Stomach (tissue), 9 donors: ENCODE results near the gene ULBP2. TPM values are rescaled to one million over a fixed set of nuclear protein-coding genes. Genes with fewer than 3 reads are reported as not detected.
"Not testable (repeated sequence)": the region's sequence is repeated elsewhere in the genome, so short reads cannot be mapped to it uniquely, and the experiment has no call there.

ENCODE experiments used
- DNase-seq, 2 donors: peaks; one replicate each; pipeline versions ENCODE4 v3.0.0 to v3.0.0-alpha.2; 2013 to 2019
- H3K27ac ChIP-seq, 5 donors: fragments of 200-600 bp in 4 of 5; sonication (generic) in 4 of 5; one replicate each; pipeline ENCODE4 v1.5.1; 2013 to 2019; ENCODE audit warnings: mild to moderate bottlenecking in 1 of 5, moderate library complexity in 1 of 5
- H3K27me3 ChIP-seq, 3 donors: fragments of 200-600 bp; sonication (generic); one replicate each; pipeline ENCODE4 v1.5.1; 2017 to 2019; ENCODE audit warnings: mixed run types in 1 of 3
- H3K36me3 ChIP-seq, 4 donors: fragments of 200-600 bp; sonication (generic); 1 replicate in 3 of 4; 2 replicates in 1 of 4; pipeline ENCODE4 v1.5.1; 2016 to 2019
- H3K4me1 ChIP-seq, 4 donors: fragments of 200-600 bp; sonication (generic); one replicate each; pipeline ENCODE4 v1.5.1; 2016 to 2019
- H3K4me3 ChIP-seq, 4 donors: fragments of 200-600 bp; sonication (generic) in 3 of 4; one replicate each; pipeline ENCODE4 v1.5.1; 2016 to 2019; ENCODE audit warnings: mild to moderate bottlenecking in 1 of 4
- H3K9me3 ChIP-seq, 4 donors: fragments of 200-600 bp; sonication (generic); one replicate each; pipeline ENCODE4 v1.5.1; 2016 to 2019
- EP300 ChIP-seq: sonication (generic); formaldehyde crosslinking; IDR thresholded peaks from one replicate; pipeline ENCODE4 v1.6.1; 2017; ENCODE audit warnings: antibody characterized with exemption
- POLR2A ChIP-seq, 4 donors: fragments of 450-650 bp; IDR thresholded peaks; one replicate each; pipeline ENCODE4 v1.6.1; 2016; ENCODE audit warnings: antibody characterized with exemption in 4 of 4, control low read depth in 2 of 4, mild to moderate bottlenecking in 1 of 4, moderate library complexity in 1 of 4
- POLR2AphosphoS5 ChIP-seq, 3 donors: sonication (generic); formaldehyde crosslinking; IDR thresholded peaks; one replicate each; pipeline ENCODE4 v1.6.1; 2016; ENCODE audit warnings: antibody characterized with exemption in 3 of 3
- WGBS, 5 donors: extraction: QIAGEN DNeasy Blood & Tissue Kit in 3 of 5; methylation state at CpG; one replicate each; pipeline versions ENCODE4 v1.1.5 to v1.1.7; 2013 to 2018; 5-methylcytosine and 5-hydroxymethylcytosine counted together
- intact Hi-C: fragments of 100-400 bp; cut with DNase I; formaldehyde crosslinking; loops from one replicate; pipeline ENCODE4 v1.15.1; 2023; ENCODE audit warnings: low total_unique reads
- polyA plus RNA-seq, 3 donors: library from polyadenylated mRNA; stranded (reverse); fragments of 200-250 nt; gene quantifications; one replicate each; pipeline ENCODE4 v1.2.3, GENCODE V29; 2013
- total RNA-seq, 5 donors: library from RNA; depleted of rRNA; stranded (reverse); fragments of >200 nt; gene quantifications; one replicate each; pipeline versions ENCODE4 v1.1.0 to v1.2.3, GENCODE V29; 2014 to 2016
- TF ChIP-seq, protein P1 (sequence below), 7 experiments: fragments of 450-650 bp in 4 of 7; fragments of 200-600 bp in 3 of 7; sonication (generic) in 3 of 7; IDR thresholded peaks; one replicate each; pipeline ENCODE4 v1.5.1; 2016 to 2019; ENCODE audit warnings: antibody characterized with exemption in 7 of 7, control low read depth in 2 of 7, mild to moderate bottlenecking in 1 of 7
- donor health status: healthy with polysubstance abuse.
- donor health status: Bipolar disorder and iron deficiency.
- donor health status: healthy.

The ULBP2 gene
- total and polyA plus RNA-seq, 8 donors: 0.31 to 1.4 (median 0.43) TPM; not detected in 5

DNA sequence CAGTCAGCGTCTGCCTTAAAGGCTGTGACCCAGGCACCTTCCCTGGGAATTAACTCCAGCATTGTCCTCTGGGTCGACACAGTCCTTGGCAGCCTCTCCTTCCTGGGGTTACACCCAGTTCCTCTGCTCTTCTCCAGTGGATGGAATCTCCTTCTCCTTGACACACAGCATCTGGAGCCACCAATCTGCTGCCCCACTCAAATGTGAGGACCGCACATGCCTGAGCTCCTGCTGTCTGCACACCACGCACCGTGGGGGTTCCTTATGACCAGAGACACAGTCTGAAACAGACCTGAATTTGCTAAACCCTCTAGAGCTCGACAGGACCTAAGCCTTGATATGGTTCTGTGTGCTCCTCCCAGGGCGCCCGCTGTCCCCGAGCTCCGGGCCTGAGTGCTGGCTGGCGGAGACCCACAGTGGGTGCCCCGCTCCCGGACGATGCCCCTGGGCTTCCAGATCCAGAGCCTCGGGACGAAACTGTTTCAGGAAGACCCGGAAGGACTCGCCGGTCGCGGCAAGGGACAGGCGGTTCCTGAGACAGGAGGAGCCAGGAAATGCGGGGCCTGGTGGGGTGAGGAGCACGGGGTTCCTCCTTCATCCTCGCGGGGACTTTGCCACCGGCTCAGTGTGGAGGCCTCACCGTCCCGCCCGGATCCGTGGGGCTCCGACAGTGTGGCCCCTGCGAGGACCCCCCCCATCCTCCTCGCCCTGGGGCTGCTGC, 16.4 kb upstream of the ULBP2 start:
- intact Hi-C loops: loop anchor here (5.0 kb wide), 1 partner anchor 88 kb away; no protein-coding TSS in a partner anchor
- H3K27ac ChIP-seq: peak overlapping the region in 3 of 5 donors; percentile 38 to 45 (median 39)
- peak in 1 of 2 donors; percentile 56 for DNase-seq

DNA sequence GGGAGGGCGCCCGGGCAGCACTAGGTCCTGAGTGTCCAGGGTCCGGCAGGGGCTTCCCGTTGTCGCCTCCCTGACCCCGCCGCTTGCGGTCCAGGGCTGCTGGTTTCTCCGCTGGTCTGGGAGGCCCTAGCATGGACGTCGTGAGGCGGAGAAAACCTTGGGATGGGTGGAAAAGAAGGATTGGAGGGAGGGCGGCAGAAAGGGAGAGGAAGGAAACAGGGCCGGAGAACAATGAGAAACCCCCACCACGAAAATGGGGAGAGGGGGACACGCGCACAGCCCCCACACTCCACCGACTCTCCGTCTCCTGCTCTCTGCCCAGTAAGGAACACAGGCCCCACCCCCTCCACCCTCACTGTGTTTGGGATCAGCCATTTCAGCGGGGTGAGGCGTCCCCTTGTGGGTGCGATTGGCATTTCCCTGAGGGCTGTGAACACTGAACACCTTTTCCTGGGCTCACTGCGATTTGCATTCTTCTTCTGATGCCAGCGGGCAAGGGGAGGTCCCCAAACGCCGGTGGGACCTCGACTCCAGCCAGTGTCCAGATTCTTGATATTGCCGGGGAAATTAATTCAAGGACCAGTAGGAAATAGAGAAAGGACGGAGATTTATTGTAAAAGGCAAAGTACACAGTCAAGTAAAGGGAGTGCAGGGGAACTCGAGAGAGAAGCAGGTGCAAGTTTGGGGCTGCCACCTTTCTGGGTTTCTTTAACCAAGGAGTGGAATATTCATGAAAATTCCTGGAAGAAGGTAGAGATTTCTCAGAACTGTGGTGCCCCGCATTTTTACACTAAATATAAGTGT, 15.6 kb upstream of the ULBP2 start:
- Histone ChIP-seq H3K27me3 (peaks cover 0 to 81% (median 20%) of the 10 kb centered on the region in 3 donors), H3K4me1 (peaks cover 14 to 32% (median 29%) of the 10 kb centered on the region in 4 donors), H3K36me3 (no peaks in the 10 kb centered on the region), H3K27ac (peak overlapping the region in 3 of 5 donors; percentile 38 to 45 (median 39)), H3K4me3 (peak overlapping the region; percentile 44 to 60 (median 53)), H3K9me3 (no peaks in the 10 kb centered on the region)
- DNase-seq: peak; percentile 92 to 93
- 2 to 4% (median 3%) methylated on average over 19 to 31 of the region's 31 CpGs for WGBS, 5 donors
- TF ChIP-seq, protein P1, sequence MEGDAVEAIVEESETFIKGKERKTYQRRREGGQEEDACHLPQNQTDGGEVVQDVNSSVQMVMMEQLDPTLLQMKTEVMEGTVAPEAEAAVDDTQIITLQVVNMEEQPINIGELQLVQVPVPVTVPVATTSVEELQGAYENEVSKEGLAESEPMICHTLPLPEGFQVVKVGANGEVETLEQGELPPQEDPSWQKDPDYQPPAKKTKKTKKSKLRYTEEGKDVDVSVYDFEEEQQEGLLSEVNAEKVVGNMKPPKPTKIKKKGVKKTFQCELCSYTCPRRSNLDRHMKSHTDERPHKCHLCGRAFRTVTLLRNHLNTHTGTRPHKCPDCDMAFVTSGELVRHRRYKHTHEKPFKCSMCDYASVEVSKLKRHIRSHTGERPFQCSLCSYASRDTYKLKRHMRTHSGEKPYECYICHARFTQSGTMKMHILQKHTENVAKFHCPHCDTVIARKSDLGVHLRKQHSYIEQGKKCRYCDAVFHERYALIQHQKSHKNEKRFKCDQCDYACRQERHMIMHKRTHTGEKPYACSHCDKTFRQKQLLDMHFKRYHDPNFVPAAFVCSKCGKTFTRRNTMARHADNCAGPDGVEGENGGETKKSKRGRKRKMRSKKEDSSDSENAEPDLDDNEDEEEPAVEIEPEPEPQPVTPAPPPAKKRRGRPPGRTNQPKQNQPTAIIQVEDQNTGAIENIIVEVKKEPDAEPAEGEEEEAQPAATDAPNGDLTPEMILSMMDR (IDR thresholded peaks at IDR 0.05): peak in 5 of 7 experiments; percentile 93 to 99 (median 95)
- peak in 1 of 3 donors; percentile 17 for TF ChIP-seq POLR2AphosphoS5 (IDR thresholded peaks at IDR 0.05)
- no peak for TF ChIP-seq EP300
- no peak for TF ChIP-seq POLR2A (IDR thresholded peaks at IDR 0.05)
- intact Hi-C loops: loop anchor here (5.0 kb wide), 1 partner anchor 89 kb away; no protein-coding TSS in a partner anchor

More for the DNA sequence above, 16.4 kb upstream of the ULBP2 start:
- Histone ChIP-seq H3K27me3 (peaks cover 0 to 73% (median 20%) of the 10 kb centered on the region in 3 donors), H3K9me3 (no peaks in the 10 kb centered on the region), H3K4me1 (peaks cover 14 to 32% (median 29%) of the 10 kb centered on the region in 4 donors), H3K4me3 (peak overlapping the region; percentile 44 to 60 (median 53)), H3K36me3 (no peaks in the 10 kb centered on the region)
- WGBS, 5 donors: 6 to 18% (median 10%) methylated on average over 15 to 34 of the region's 34 CpGs
- TF ChIP-seq EP300: no peak
- TF ChIP-seq, protein P1 (IDR thresholded peaks at IDR 0.05): no peak
- TF ChIP-seq POLR2AphosphoS5 (IDR thresholded peaks at IDR 0.05): no peak
- TF ChIP-seq POLR2A (IDR thresholded peaks at IDR 0.05): no peak

DNA sequence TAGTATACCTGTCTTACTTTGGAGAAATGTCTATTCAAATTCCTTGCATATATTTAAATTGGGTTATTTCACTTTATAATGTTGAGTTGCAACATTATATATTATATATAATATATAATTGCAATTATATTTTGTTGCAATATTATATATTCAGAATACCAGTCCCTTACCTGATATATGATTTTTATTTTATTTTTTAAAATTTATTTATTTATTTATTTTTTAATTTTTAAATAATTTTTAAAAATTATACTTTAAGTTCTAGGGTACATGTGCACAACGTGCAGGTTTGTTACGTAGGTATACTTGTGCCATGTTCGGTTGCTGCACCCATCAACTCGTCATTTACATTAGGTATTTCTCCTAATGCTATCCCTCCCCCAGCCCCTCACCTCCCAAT, 14.8 kb upstream of the ULBP2 start:
- not testable (repeated sequence) for DNase-seq
- intact Hi-C loops: loop anchor here (5.0 kb wide), 1 partner anchor 90 kb away; no protein-coding TSS in a partner anchor
- WGBS, 5 donors: 85 to 90% (median 87%) methylated on average over 4 of the region's 4 CpGs

DNA sequence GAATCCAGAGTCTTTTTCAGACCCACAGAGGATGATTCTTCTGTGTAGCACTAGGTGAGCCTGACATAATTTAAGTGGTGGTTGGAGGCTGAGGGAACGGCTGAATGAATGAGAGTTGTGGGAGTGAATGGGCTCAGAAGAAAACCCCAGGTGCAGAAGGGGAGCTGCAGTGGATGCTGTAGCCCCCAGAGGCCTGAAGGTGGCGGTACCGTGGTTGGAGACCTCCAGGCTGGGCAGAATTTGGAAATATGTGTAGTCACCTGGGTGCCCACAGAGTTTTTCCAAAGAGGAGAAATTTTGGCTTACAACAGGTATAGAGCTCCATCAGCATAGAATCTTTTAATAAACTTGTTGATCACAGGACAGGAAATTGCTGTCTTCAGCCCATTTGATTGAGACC, 12.4 kb upstream of the ULBP2 start:
- H3K9me3 ChIP-seq: no peaks in the 10 kb centered on the region
- H3K27ac ChIP-seq: no peak overlapping the region
- WGBS, 5 donors: 8 to 22% (median 11%) methylated on average over 3 of the region's 3 CpGs
- H3K4me3 ChIP-seq: no peak overlapping the region
- H3K36me3 ChIP-seq: no peaks in the 10 kb centered on the region
- H3K27me3 ChIP-seq: peaks cover 0 to 87% (median 22%) of the 10 kb centered on the region in 3 donors
- peaks cover 7 to 17% (median 14%) of the 10 kb centered on the region in 4 donors for H3K4me1 ChIP-seq
- intact Hi-C loops: loop anchor here (5.0 kb wide), 1 partner anchor 92 kb away; no protein-coding TSS in a partner anchor
- no peak for DNase-seq
- TF ChIP-seq POLR2A (IDR thresholded peaks at IDR 0.05) (no peak), POLR2AphosphoS5 (IDR thresholded peaks at IDR 0.05) (no peak), EP300 (no peak)
- TF ChIP-seq, protein P1 (IDR thresholded peaks at IDR 0.05): no peak

More for the DNA sequence above, 14.8 kb upstream of the ULBP2 start:
- H3K4me1 ChIP-seq: peaks cover 14 to 32% (median 29%) of the 10 kb centered on the region in 4 donors
- not testable (repeated sequence) for H3K27ac ChIP-seq, H3K36me3 ChIP-seq, H3K9me3 ChIP-seq, H3K4me3 ChIP-seq
- H3K27me3 ChIP-seq: peaks cover 0 to 86% (median 20%) of the 10 kb centered on the region in 3 donors
